Small intestine (tissue), 7 donors: ENCODE measurements around the gene TIGIT. TPM values are rescaled to one million over a fixed set of nuclear protein-coding genes. Genes with fewer than 3 reads are reported as not detected.

Experiments used
- DNase-seq, 2 donors: peaks; one replicate each; pipeline versions ENCODE4 v3.0.0 to v3.0.0-alpha.2; 2013
- FAIRE-seq: peaks from 2 replicates; lab custom pipeline; 2012; peaks lifted over from hg19 to GRCh38; lab: Jason Lieb, UNC
- H3K27ac ChIP-seq, 3 donors: one replicate each; pipeline ENCODE4 v1.5.1; 2013; ENCODE audit warnings: low read length in 2 of 3, mild to moderate bottlenecking in 2 of 3, control low read depth in 1 of 3, inconsistent platforms in 1 of 3, low read depth in 1 of 3, moderate library complexity in 1 of 3
- H3K27me3 ChIP-seq, 3 donors: one replicate each; pipeline ENCODE4 v1.6.1; 2013; ENCODE audit warnings: low read length in 3 of 3, inconsistent platforms in 1 of 3; ENCODE audit not compliant: control insufficient read depth in 3 of 3, insufficient read depth in 3 of 3
- H3K36me3 ChIP-seq, 3 donors: one replicate each; pipeline ENCODE4 v1.6.1; 2013; ENCODE audit warnings: low read length in 3 of 3, inconsistent platforms in 1 of 3, low read depth in 1 of 3, mild to moderate bottlenecking in 1 of 3, moderate library complexity in 1 of 3; ENCODE audit not compliant: control insufficient read depth in 3 of 3, insufficient read depth in 2 of 3
- H3K4me1 ChIP-seq, 3 donors: one replicate each; pipeline ENCODE4 v1.6.1; 2013; ENCODE audit warnings: low read length in 2 of 3, inconsistent platforms in 1 of 3, low read depth in 1 of 3, mild to moderate bottlenecking in 1 of 3, moderate library complexity in 1 of 3; ENCODE audit not compliant: control insufficient read depth in 3 of 3, insufficient read depth in 2 of 3
- H3K4me3 ChIP-seq, 3 donors: one replicate each; pipeline ENCODE4 v1.5.1; 2013; ENCODE audit warnings: low read length in 3 of 3, control low read depth in 1 of 3, inconsistent platforms in 1 of 3, low read depth in 1 of 3, mild to moderate bottlenecking in 1 of 3, moderate library complexity in 1 of 3
- H3K9me3 ChIP-seq, 2 donors: one replicate each; pipeline ENCODE4 v1.6.1; 2013; ENCODE audit warnings: low read depth in 1 of 2, low read length in 1 of 2; ENCODE audit not compliant: control insufficient read depth in 2 of 2, insufficient read depth in 1 of 2
- WGBS, 3 donors: extraction: QIAGEN DNeasy Blood & Tissue Kit; methylation state at CpG; one replicate each; pipeline ENCODE4 v1.1.7; 2013; 5-methylcytosine and 5-hydroxymethylcytosine counted together
- polyA plus RNA-seq, 4 donors: library from polyadenylated mRNA; stranded (reverse) in 3 of 4; unstranded in 1 of 4; fragments of 200-250 nt in 3 of 4; fragments of 120-200 nt in 1 of 4; gene quantifications; one replicate each; pipeline versions ENCODE4 v1.2.1 to v1.2.3, GENCODE V29; 2013
- donor health status: healthy with polysubstance abuse.
- donor health status: control.
- donor health status: control.
- donor health status: Bipolar disorder and iron deficiency.
- donor health status: healthy.

Gene TIGIT
- polyA plus RNA-seq, 4 donors = 0.25 to 2.4 (median 0.45) TPM; not detected in 1

GRCh38 chr3:114331710-114332109, 37.9 kb downstream of the TIGIT start:
- Histone ChIP-seq H3K9me3 (no peaks in the 10 kb centered on the region), H3K4me3 (no peak overlapping the region), H3K27me3 (no peaks in the 10 kb centered on the region), H3K27ac (no peak overlapping the region), H3K36me3 (no peaks in the 10 kb centered on the region), H3K4me1 (peaks cover 0 to 2% (median 0%) of the 10 kb centered on the region in 3 donors)
- 83 to 92% (median 92%) methylated on average over 3 of the region's 3 CpGs for WGBS, 3 donors
- FAIRE-seq = no peak
- no peak for DNase-seq

DNA sequence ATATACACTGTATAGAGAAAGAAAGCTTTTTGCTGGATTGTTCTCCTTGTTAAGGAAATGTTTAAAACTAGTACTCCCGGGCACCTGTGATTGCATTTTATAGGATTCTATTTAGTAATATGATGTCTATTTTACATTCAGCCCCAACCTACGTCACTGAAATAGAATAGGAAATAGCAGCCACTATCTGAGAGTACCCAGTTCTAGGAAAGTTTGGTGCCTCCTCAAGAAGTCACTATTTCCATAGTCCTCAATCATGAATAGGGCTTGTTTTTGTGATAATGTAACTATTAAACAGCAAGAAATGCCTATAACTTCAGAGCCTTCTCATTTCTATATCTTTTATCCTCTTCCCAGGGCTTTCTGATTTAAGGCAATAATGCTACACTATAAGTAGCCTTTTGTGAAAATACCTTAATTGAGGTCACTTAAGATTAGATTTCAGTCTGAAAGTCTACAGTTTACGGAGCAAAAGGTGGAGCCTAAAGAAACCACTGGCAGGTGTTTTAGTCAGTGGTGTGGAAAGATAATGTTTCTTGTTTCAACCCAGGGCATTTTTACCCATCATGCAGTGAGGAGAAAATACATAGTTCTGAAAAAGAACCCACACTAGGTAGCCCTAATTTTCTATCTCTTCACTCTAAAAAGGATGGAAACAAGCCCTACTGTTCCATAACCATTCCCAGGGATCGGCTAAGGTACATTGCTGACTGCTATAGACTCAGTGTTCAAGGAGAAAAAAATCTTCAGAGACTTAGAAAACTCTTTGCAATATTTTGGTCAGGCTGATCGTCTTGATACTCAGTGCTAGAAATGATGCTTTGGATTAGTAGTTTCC, 38.7 kb downstream of the TIGIT start:
- H3K4me3 ChIP-seq = no peak overlapping the region
- no peaks in the 10 kb centered on the region for H3K9me3 ChIP-seq
- no peaks in the 10 kb centered on the region for H3K27me3 ChIP-seq
- FAIRE-seq = no peak
- 80 to 91% (median 81%) methylated on average over 5 of the region's 5 CpGs for WGBS, 3 donors
- peaks cover 0 to 2% (median 0%) of the 10 kb centered on the region in 3 donors for H3K4me1 ChIP-seq
- no peak overlapping the region for H3K27ac ChIP-seq
- DNase-seq = no peak
- H3K36me3 ChIP-seq = no peaks in the 10 kb centered on the region

DNA sequence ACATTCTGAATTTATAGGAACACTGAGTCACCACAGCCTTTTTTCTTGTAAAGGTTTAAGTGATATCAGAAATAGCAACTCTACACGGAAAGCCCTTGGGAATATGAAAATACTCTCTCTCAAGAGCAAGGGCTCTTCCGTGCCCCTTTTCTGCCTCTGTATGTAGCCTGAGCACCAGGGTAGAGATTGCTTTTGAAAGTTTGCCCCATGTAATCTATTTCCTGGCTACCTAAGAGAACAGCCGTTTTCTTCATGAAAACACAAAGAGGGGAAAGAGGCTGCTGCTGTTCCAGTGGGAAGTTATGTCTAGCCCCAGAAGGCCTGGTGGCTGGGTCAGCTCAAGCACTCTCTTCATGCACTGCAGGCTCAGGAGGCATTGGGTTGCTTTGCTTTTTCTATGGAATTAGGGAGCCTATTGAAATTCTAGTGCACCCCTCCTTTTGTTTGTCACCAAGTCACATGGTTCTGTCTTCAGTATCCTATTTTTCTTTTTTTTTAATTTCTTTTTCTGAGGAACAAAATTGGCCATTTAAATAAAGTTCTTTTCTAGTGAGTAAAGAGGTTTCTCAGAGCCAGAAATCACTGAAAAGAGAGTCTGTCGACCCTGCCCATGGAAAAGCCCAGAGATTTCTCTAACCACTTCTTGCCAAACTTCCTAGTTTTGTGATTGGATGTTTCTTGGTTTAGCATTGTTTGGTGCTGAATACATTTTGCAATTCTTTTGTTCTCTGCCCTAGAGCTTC, 39.5 kb downstream of the TIGIT start:
- WGBS, 3 donors = 72 to 86% (median 76%) methylated on average over 4 of the region's 4 CpGs
- FAIRE-seq (no peak), DNase-seq (no peak)
- H3K36me3 ChIP-seq = peaks cover 0 to 3% (median 0%) of the 10 kb centered on the region in 3 donors
- H3K27ac ChIP-seq = peak overlapping the region in 1 of 3 donors; percentile 14
- no peaks in the 10 kb centered on the region for H3K27me3 ChIP-seq
- peaks cover 0 to 2% (median 0%) of the 10 kb centered on the region in 3 donors for H3K4me1 ChIP-seq
- H3K9me3 ChIP-seq = no peaks in the 10 kb centered on the region
- no peak overlapping the region for H3K4me3 ChIP-seq

GRCh38 chr3:114333923-114334240, 40.1 kb downstream of the TIGIT start:
- no peak for FAIRE-seq
- H3K9me3 ChIP-seq = no peaks in the 10 kb centered on the region
- WGBS, 3 donors = 95 to 100% (median 100%) methylated on average over 2 of the region's 2 CpGs
- H3K27ac ChIP-seq = no peak overlapping the region
- DNase-seq = no peak
- no peak overlapping the region for H3K4me3 ChIP-seq
- no peaks in the 10 kb centered on the region for H3K27me3 ChIP-seq
- H3K4me1 ChIP-seq = peaks cover 0 to 2% (median 0%) of the 10 kb centered on the region in 3 donors
- H3K36me3 ChIP-seq = peaks cover 0 to 4% (median 0%) of the 10 kb centered on the region in 3 donors

- DNase-seq (no peak), FAIRE-seq (no peak)
- no peaks in the 10 kb centered on the region for H3K27me3 ChIP-seq
- peaks cover 0 to 2% (median 0%) of the 10 kb centered on the region in 3 donors for H3K4me1 ChIP-seq
- no peak overlapping the region for H3K27ac ChIP-seq
- H3K9me3 ChIP-seq = no peaks in the 10 kb centered on the region
- peaks cover 0 to 8% (median 0%) of the 10 kb centered on the region in 3 donors for H3K36me3 ChIP-seq
- no peak overlapping the region for H3K4me3 ChIP-seq
- 88 to 95% (median 93%) methylated on average over 1 of the region's 1 CpG for WGBS, 3 donors
Observed at GRCh38 chr3:114336122-114336697, 42.4 kb downstream of the TIGIT start.

- FAIRE-seq (no peak), DNase-seq (no peak)
- peaks cover 0 to 8% (median 0%) of the 10 kb centered on the region in 3 donors for H3K36me3 ChIP-seq
- no peak overlapping the region for H3K4me3 ChIP-seq
- no peaks in the 10 kb centered on the region for H3K27me3 ChIP-seq
- no peak overlapping the region for H3K27ac ChIP-seq
- no peaks in the 10 kb centered on the region for H3K9me3 ChIP-seq
- no peaks in the 10 kb centered on the region for H3K4me1 ChIP-seq
- WGBS, 3 donors = 87 to 91% (median 90%) methylated on average over 3 of the region's 3 CpGs
Observed at GRCh38 chr3:114336857-114337256, 43.0 kb downstream of the TIGIT start.

DNA sequence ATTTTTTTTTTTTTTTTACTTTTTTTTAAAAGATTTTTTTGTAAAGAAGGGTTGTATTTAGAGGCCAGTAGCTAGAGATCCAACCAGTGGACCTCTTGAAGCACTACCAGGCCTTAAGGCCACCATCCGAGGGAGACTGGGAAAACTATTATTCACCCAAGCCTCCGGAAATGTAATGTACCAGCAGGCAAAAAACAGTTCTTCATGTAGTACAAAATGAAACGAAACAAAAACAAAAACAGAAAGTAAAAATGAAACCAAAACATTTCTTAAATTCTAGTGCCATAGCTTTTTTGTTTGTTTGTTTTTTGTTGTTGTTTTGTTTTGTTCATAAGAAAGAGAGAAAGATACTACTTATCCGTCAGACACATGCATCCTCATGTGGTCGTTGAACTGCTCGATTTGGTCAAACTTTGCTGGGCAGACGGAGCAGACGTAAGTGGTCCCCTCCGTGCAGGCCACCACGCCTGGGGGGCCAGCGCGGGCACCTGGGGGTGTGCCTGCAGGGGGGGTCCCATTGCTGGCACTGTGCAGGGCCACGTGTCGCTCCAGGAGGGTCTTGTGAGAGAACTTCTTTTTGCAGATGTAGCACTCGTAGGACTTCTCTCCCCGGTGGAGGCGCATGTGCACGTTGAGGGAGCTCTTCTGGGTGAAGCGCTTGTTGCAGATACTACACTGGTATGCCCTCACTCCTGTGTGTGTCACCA, 45.0 kb downstream of the TIGIT start:
- DNase-seq (peak in 1 of 2 donors; percentile 4), FAIRE-seq (no peak)
- 86 to 93% (median 92%) methylated on average over 19 of the region's 19 CpGs for WGBS, 3 donors
- H3K27ac ChIP-seq = peak overlapping the region in 1 of 3 donors; percentile 65
- peaks cover 0 to 8% (median 0%) of the 10 kb centered on the region in 3 donors for H3K36me3 ChIP-seq
- H3K9me3 ChIP-seq = no peaks in the 10 kb centered on the region
- H3K27me3 ChIP-seq = no peaks in the 10 kb centered on the region
- no peak overlapping the region for H3K4me3 ChIP-seq
- no peaks in the 10 kb centered on the region for H3K4me1 ChIP-seq

GRCh38 chr3:114344492-114344891, 50.7 kb downstream of the TIGIT start:
- Histone ChIP-seq H3K27ac (no peak overlapping the region), H3K36me3 (peaks cover 0 to 5% (median 0%) of the 10 kb centered on the region in 3 donors), H3K4me3 (no peak overlapping the region), H3K9me3 (no peaks in the 10 kb centered on the region), H3K27me3 (no peaks in the 10 kb centered on the region), H3K4me1 (no peaks in the 10 kb centered on the region)
- 66 to 86% (median 85%) methylated on average over 1 of the region's 1 CpG for WGBS, 3 donors
- DNase-seq (no peak), FAIRE-seq (no peak)
